ENCODE results near the gene PRR19.
"Not testable (repeated sequence)": the region's sequence is repeated elsewhere in the genome, so short reads cannot be mapped to it uniquely, and the experiment has no call there.

The PRR19 gene

GRCh38 chr19:42325896-42326771, 24.2 kb downstream of the PRR19 start:
- no peak for DNase-seq (ENCODE audit: low read depth)

DNA sequence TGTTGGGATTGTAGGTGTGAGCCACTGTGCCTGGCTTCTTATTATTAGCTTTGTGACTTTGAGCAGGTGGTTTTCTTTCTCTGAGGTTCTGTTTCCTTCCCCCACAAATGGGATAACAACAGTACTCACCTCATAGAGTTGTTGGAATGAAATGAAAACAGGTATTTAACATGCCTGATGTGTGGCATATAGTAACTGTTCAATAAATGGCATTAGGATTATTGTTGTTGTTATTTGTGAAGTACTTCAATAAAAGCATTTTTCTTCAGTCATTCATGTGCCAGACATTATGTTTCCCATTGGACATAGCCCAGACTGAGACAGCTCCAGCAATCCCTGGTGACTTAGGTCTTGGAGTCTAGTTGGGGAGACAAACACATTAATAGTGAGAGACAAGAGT, 25.0 kb downstream of the PRR19 start:
- DNase-seq (ENCODE audit: low read depth): no peak

DNA sequence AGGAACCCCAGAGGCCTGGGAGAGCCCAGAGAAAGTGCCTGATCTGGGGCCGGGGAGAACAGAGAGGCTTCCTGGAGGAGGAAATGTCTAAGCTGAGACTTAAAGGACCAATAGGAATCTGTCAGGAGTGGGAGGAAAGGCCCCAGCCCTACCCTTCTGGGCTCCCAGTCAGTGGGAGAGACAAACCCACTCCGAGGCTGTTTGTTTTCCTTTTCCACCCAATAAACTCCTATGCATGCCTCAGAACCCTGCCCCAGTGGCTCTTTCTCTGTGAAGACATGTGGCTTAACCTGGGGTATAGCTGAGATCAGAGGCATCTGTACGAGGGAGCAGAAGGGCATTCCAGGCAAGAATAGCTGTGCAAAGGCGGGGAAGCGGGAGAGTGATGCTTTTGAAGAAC, 25.4 kb downstream of the PRR19 start:
- no peak for DNase-seq (ENCODE audit: low read depth)

DNA sequence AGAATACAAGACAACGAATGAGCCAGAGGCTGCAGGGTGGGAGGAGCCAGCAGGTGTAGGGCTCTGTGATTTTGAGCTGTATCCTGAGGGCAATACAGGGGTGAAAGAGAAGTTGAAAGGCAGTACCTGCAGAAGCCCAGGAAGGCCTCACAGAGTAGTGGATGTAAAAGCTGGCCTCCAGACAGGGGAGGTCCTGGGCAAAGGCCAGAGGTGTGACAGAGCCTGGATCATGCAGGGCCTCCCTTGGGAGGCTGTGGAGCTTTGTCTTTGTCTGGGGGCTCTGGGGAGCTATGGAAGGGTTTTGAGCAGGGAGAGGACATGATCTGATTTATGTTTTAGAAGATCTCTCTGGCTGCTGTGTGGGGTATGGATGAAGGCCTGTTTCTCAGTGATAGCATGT, 26.2 kb downstream of the PRR19 start:
- no peak for DNase-seq (ENCODE audit: low read depth)

GRCh38 chr19:42328854-42329253, 26.9 kb downstream of the PRR19 start:
- DNase-seq (ENCODE audit: low read depth): no peak

DNA sequence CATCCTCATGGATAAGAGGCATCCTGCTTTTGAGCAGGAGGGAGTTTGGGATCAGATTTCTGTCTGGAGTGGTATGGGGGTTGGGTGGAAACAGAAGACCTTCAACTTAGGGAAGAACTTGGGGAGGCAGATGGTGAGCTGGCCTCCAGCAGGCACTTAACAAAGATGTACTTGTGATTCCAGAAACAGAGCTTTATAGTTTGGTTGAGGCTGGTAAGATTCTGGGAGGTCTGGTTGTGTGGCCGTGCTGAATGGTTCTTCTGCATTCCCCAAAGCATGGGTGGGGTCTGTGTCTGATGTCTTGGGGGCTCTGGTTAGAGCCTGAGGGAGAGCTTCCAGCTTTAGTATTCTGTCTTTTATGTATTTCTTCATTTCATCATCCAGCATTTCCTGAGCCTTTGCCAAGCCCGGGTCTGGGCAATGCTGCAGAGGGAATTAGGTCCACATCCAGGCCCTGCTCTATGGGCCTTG, 28.3 kb downstream of the PRR19 start:
- no peak for DNase-seq (ENCODE audit: low read depth)

DNA sequence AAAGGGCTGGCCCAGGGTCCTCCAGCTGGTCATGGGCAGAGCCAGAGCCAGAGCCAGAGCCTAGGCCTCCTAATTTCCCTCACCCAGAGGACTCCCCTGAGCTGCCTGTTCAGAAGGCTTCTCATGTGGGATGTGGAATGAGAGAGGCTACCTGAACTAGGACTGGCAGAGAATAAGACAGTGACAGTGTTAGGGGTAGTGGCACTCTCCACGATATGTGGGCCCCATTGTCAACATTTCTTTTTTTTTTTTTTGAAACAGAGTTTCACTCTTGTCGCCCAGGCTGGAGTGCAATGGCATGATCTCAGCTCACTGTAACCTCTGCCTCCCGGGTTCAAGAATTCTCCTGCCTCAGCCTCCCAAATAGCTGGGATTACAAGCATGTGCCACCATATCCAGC, 29.4 kb downstream of the PRR19 start:
- DNase-seq (ENCODE audit: low read depth): not testable (repeated sequence)

DNA sequence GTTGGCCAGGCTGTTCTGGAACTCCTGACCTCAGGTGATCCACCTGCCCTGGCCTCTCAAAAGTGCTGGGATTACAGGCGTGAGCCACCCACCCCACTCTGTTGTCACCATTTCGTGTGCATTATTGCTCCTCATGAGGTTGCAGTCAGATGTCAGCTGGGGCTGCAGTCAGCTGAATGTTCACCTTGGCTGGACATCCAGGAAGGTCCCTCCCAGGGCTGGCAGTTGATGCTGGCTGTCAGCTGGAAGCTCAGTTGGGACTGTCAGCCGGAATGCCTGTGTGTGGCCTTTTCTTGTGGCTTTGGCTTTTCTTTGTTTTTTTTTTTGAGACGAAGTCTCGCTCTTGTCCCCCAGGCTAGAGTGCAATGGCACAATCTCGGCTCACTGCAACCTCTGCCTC, 30.1 kb downstream of the PRR19 start:
- no peak for DNase-seq (ENCODE audit: low read depth)

DNA sequence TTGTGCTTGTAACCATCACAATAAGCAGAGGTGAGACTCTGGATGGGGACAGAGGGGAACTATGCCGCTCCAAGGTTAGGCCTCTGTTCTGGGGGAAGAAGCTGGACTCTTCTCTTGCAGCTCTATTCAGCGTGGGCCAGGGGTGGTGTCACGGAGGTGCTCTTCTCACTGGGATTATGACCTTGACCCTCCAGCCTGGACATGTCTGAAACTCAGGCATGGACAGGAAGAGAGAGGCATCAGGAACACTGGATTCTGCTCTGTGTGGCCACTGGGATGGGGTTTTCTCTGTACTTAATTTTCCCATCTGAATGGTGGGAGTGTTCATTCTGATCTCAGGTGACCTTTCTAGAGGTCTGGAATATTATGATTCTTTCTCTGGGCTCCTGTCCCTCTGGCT, 31.1 kb downstream of the PRR19 start:
- no peak for DNase-seq (ENCODE audit: low read depth)

GRCh38 chr19:42333975-42334696, 32.2 kb downstream of the PRR19 start:
- DNase-seq (ENCODE audit: low read depth): no peak

DNA sequence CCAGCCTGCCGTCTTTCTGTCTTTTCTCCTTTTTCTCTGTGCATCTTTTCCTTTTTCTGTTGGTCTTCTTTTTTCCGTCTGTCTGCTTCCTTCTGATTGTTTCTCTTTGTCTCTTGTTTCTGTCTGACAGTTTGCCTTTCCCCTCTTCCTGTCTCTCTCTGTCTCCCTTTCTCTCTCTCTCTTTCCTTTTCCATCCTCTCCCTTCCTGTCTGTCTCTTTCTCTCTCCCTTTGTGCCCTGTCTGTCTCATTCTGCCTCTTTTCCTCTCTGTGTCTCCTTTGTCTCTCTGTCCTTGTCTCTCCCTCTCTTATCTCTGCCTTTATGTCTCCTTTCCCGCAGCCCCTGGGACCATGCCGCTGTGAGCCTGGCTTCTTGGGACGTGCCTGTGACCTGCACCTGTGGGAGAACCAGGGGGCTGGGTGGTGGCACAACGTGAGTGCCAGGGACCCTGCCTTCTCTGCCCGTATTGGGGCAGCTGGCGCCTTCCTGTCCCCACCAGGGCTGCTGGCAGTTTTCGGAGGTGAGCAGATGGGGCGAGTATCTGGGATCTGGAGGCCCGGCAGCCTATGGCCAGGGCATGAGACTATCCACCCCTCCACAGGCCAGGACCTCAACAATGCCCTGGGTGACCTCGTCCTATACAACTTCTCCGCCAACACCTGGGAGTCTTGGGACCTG, 32.9 kb downstream of the PRR19 start:
- DNase-seq (ENCODE audit: low read depth): no peak

DNA sequence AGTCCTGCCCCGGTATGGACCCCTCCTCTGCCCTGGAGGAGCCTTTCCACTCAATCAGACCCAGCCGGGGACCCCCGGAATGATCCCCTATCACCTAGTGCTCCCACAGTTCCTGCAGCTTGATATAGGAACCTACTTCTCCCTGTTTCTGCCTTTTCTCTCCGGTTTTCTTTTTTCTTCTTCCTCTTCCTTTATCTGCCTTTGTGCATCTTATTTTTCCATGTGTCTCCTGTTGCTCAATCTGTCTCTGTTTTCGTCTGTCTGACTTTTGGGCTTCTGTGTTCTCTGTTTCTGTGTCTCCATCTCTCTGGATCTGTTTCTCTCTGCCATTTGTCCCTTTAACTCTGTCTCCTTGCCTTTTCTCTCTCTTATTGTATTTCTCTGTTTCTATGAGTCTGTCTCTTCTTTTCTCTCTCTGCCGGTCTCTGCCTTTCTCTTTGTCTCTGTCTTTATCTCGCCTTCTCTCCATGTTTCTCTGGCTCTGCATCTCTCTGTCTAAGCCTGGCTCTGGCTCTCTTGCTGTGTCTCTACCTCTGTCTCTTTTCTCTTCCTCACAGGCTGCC, 33.5 kb downstream of the PRR19 start:
- DNase-seq (ENCODE audit: low read depth): no peak

DNA sequence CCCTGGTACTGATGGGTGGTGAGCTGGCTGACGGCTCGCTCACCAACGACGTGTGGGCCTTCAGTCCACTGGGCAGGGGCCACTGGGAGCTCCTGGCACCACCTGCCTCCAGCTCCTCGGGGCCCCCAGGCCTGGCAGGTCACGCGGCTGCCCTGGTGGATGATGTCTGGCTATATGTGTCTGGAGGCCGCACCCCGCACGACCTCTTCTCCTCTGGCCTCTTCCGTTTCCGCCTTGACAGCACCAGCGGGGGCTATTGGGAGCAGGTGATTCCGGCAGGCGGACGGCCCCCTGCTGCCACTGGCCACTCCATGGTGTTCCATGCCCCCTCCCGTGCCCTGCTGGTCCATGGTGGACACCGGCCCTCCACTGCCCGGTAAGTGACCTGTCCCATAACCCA, 34.0 kb downstream of the PRR19 start:
- no peak for DNase-seq (ENCODE audit: low read depth)

GRCh38 chr19:42339126-42339860, 37.4 kb downstream of the PRR19 start:
- not testable (repeated sequence) for DNase-seq (ENCODE audit: low read depth)

GRCh38 chr19:42339922-42340321, 38.0 kb downstream of the PRR19 start:
- not testable (repeated sequence) for DNase-seq (ENCODE audit: low read depth)

DNA sequence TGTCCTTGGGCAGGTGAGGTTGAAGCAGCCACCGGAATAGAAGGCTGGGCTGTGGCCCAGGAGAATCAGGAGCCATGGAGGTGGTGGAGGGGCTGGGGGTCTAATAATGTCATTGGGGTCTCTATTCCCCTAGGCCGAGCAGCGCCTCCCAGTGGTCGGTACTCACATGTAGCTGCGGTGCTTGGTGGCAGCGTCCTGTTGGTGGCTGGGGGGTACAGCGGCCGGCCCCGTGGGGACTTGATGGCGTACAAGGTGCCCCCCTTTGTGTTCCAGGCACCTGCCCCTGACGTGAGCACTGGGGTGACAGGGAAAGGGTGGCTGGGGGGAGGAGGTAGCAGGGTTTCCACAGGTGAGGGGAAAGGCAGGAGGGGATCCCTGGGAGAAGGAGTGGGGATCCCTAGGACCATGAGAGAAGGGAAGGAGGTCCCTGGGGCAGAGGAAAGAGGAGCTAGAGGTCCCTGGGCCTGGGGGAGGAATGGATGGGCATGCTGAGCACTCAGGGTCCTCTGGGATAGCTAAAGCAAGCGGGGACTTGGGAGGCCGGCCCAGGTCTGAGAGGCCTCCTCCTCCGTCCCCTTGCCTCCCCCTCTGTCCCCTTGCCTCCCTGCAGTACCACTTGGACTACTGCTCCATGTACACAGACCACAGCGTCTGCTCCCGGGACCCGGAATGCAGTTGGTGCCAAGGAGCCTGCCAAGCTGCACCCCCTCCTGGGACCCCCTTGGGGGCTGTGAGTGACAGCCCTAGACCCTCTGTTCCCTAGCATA, 41.6 kb downstream of the PRR19 start:
- no peak for DNase-seq (ENCODE audit: low read depth)

GRCh38 chr19:42344336-42344893, 42.5 kb downstream of the PRR19 start:
- no peak for DNase-seq (ENCODE audit: low read depth)

DNA sequence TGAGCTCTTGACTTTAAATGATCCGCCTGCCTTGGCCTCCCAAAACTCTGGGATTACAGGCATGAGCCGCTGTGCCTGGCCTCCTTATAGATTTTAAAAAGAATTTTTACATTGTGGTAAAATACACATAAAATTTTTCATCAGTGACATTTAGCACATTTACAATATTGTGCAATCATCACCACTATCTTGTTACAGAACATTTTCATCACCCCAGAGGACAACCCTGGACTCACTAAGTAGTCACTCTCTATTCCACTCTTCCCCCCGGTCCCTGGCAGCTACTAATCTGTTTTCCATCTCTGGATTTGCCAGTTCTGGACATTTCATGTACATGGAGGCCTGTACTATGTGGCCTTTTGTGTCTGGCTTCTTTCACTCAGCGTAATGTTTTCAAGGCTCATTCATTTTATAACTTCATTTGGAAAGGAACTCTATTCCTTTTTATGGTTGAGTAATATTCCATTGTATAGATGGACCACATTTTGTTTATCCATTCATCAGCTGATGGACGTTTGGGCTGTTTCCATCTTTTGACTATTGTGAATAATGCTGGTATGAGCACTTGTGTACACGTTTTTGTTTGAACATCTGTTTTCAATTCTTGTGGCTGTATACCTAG, 43.4 kb downstream of the PRR19 start:
- DNase-seq (ENCODE audit: low read depth): peak; percentile 80

DNA sequence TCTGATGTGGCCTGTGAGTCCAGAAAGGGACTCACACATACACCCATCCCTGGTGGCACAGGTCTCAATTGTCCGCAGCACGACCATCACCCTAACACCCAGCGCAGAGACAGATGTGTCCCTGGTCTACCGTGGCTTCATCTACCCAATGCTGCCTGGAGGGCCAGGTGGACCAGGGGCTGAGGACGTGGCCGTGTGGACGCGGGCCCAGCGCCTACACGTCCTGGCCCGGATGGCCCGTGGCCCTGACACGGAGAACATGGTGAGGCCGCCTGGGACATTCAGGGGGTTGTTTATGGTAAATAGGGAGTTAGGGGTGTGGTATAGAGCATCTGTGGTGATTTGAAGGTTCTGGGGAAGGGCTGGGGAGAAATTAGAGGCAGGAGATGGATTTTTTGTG, 46.3 kb downstream of the PRR19 start:
- no peak for DNase-seq (ENCODE audit: low read depth)
